Dedifferentiated amniotic fluid mesenchymal stem cell (primary cell): ENCODE data around the gene IPPK.

Source experiments
- DNase-seq: peaks from one replicate; pipeline ENCODE4 v3.0.0-alpha.2; 2016; ENCODE audit errors: extremely low spot score

The IPPK gene

DNA sequence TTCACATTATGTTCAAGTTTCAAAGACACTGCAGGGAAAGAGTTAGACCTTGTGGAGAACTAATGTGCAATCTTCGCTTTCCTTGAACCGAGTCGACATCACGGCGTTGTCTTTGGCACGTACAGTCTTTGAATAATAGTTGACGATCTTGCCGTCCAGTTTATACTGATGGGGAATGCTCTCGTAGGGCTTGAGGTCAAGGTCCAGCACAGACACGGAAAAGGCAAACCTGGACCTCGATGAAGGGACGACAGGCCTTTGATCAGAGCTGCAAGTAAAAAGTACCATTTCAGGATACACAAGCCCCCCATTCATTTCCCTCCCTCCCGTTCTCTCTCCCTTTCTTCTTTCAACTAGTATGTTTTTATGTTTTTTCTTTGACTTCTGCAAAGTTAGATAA lies 54.1 kb downstream of the IPPK start:
- no peak for DNase-seq

DNA sequence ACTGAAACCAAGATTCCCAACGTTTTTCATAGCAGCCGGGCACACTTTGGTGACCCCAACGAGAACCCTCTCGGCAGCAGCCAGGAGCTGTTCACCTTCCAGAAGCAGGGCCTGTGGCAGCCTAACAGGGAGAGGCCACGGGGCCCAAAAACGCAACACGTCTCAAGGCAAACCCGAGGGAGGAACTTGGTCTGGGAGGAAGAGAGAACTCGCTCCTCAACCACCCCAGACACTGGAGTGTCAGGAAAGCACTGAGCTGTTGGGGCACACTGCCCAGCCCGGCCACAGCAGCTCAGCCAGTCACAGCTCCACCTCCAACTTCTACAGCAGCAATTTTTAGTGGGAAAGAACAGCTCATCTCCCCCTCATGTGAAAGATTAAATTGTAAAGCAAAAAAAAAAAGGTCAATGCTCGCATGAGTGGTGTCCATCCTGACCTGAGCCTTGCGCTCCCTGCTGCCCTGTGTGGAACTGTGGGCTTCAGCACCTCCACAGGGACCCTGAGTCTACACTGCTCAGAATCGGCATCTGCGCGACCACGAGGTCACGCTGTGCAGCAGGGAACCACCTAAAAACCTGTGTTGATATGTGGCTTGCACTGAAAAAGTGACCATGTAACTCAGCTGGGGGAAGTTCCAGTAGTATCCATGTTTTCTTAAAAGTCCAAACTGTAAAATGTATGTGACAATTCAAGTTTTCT lies 55.0 kb downstream of the IPPK start:
- no peak for DNase-seq

DNA sequence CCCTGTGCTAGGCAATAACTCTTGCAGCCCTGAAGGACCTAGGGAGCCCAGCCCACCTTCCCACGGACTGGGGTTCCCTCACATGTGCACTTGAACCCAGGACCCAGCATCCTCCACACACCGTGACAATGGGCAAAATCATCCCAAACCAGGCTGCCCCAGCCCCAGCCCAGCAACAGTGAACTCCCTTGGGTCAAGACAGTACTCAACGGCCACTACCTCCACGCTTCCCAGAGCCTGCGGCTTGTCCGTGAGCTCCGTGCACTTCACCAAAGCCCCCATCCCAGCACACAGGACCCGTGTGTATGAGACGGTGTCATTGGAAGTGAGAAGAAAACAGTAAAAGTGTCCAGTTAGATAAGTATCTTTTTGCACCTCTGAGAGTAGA lies 55.8 kb downstream of the IPPK start:
- DNase-seq = no peak

- DNase-seq = no peak
Measured at GRCh38 chr9:92613268-92614122, 56.4 kb downstream of the IPPK start.

DNA sequence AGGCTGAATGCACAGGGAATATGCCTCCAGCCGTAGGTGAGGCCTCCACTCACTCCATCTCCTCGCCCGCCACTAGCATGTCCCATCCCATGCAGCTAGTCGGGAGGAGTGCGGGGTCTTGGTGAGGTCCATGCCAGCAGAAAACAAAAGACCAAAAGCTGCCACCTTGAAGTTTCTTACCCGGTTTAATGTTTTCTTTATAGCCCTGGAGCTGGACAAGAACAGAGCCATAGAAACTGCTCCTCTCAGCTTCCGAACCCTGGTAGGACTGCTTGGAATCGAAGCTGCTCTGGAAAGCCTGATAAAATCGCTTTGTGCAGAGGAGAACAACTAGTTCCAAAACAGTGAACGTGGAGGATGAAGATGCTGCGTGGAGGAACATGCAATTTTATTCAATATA lies 57.1 kb downstream of the IPPK start:
- no peak for DNase-seq

GRCh38 chr9:92612292-92612691 lies 57.6 kb downstream of the IPPK start:
- DNase-seq = no peak

- DNase-seq = no peak
Measured at GRCh38 chr9:92611621-92612285, 58.2 kb downstream of the IPPK start.

DNA sequence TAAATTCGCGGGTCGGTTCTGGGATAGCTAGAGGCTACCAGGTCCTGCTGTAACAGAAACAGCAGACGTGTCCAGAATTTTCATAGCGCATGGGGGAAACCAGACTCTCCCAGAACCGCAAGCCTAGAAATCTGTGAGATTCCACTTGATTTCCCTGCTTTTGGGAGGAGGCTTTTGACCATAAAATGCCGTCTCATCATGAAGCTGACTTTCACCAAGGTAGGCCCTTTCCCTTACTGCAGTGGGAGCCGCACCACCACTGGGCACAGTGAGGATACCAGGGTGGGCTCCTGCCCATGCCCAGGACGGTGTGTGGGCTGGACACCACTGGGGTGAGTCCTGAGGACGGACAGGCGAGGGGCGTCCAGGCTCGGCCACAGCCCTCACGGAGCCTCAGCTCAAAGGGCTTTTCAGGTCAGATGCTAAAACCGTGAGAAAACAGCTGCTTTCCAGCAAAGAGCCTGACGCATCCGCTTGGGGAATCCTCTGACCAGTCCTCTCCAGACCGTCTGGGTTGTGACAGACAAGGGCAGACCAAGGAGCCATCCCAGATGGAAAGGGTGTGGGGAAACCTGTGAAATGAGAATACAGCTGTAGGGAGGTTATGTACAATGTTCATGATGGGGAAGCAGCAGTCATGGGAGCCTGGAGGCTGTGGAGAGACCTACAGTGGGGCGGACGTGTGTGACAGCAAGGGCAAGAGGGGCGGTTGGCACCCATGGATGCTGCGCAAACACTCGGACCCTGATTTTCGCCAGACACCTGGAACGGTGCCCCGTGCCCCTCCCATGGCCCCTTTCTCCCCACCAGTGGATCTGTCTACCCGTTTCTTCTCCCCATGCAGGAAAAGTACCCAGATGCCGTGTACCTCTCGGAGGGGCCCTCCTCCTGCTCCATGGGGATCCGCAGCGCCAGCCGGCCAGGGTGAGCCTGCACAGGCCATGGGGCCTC lies 59.2 kb downstream of the IPPK start:
- DNase-seq = no peak

GRCh38 chr9:92608909-92609445 lies 61.0 kb downstream of the IPPK start:
- no peak for DNase-seq

DNA sequence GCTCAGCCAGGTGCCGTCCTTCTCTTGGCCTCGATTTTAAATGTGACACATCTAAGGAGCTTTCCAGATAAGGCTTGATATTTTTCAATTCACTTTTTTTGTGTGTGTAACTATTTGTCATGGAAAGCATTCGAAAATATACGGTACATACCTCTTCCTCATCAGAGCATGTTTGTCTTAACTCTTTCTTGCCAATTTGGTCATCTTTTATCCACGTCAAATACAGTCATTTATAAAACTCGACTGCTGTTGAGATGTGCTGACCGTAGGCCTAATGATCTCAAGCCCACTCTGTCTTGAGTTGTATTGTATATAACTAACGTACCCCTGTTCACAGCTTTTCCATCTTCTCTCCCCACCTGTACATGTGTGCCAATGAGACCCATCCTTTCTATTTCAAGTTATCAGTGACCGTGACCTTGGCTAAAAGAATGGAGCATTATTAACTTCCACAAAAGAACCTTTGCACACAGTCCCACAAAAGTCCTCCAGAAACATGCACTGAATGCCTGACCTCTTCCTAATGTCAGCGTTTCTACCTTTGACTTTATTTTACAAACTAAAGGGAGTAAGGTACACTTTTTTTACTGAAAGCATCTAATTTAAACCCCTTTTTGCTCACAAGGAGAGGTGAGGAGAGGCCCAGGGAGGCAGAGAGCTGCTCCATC lies 61.6 kb downstream of the IPPK start:
- no peak for DNase-seq

DNA sequence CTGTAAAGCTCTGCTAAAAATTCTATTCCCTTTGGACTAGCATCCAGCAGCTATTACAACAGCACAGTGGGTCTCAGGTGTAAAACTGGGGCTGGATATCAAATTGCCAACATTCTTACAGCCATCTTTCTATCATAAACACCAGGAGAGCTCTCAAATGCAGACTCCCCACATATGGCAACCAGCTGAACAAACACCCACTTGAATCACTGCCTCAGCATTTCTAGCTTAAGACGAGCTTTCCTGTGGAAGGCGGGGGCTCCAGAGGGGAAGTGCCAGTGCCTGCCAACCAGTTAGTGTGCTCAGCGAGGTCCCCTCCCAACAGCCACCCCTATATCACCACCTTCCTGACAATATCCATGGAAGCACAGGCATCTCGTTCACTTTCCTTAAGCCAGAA lies 62.2 kb downstream of the IPPK start:
- peak; percentile 79 for DNase-seq

GRCh38 chr9:92607088-92607487 lies 62.8 kb downstream of the IPPK start:
- peak; percentile 31 for DNase-seq

GRCh38 chr9:92605224-92605623 lies 64.7 kb downstream of the IPPK start:
- DNase-seq = no peak

DNA sequence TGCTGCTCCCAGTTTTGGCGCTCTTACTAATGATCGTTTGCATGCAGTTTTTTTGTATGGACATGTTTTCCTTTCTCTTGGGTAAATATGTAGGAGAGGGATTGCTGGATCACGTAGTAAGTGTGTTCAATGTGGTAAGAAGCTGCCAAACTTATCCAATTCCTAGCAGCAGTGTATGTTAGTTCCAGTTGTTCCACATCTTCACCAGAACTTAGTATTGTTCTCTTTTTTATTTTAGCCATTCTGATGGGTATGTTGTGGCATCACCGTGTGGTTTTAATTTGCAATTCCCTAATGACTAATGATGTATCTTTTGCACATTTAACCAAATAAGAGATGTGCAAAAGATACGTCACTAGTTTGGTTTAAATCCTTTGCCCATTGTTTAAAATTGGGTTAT lies 65.9 kb downstream of the IPPK start:
- no peak for DNase-seq

DNA sequence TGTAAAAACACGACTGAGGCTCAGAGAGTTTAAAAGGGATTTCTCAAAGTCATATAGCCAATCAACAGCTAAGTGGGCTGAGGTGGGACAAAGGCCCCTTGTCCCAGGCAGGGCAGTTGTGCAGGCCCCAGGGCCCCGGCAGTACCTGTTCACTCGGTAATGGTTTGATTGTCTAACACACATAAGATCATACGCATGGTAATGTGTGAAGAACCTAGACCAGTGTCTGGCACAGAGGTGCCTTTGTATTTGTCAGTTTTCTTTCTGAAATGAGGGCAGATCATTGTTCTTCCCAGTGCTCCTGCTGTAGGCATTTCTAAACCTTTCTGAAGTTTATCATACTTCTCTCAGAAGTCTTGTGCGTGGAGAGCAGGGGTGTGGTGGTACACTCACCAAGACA lies 66.8 kb downstream of the IPPK start:
- no peak for DNase-seq

DNA sequence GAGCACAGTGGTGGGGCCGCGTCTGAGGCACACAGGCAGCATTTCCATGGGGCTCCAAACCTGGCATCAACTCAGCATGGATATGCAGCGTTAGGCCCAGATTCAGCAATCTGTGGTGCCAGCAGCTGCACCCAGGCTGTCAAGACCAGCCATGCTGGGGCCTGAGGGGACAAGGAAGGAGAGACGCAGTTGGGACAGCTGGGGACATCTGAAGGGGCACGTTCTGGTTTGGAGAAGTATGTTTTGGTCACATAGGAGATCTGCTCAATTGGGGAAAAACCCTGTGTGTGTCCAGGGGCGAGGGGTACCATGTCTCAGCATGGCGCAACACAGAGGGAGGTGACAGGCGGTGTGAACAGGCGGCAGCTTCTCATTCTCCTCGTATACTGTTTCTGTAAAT lies 67.5 kb downstream of the IPPK start:
- no peak for DNase-seq

DNA sequence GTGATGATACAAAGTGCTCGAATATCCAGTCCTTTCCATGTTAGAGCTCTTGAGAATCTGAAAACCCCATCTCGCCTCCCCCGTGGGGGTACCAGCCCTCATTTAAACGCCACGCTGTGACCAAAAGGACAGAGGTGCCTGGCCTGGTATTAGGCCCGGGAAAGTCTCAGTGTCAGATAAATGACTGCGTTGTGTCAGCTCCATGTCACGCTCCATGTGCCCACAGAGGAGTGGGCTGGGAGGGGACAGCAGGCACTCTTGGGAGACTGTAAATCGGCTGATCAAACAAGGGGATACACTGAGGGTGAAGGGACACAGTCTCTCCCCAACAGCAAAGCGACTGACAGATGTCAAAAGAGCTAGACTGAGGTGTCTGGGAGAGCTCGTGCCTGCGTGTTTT lies 68.5 kb downstream of the IPPK start:
- no peak for DNase-seq

- DNase-seq = peak; percentile 52
Measured at GRCh38 chr9:92600462-92601261, 69.3 kb downstream of the IPPK start.

- no peak for DNase-seq
Measured at GRCh38 chr9:92599938-92600461, 69.9 kb downstream of the IPPK start.

DNA sequence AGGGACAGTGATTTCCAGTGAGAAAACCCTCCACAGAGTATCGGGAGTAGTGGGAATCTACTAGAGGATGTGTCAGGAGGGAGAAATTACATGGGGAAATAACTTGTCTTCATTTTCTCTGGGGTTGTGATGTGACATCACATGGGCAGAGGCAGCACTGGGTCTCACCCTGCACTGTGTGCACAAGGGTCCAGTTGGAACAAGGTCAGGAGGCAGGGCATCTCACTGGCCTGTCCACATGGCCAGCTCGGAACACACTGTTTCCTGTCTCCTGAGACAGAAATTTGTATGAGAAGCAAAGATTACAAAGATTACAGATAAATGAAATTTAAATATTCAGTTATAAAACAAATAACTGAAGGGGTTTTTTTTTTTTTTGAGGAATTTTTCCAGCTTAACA lies 71.5 kb downstream of the IPPK start:
- no peak for DNase-seq
